HG03354 (cell line): ENCODE data around the gene CCDC175.
A peak's percentile ranks its signal among the peaks of the same experiment; 100 is the strongest.

ENCODE experiments used
- ATAC-seq: cut with Tn5 transposase; IDR thresholded peaks from one replicate; pipeline ENCODE4 v1.9.1; 2021; ENCODE audit warnings: mild to moderate bottlenecking; ENCODE audit not compliant: unreplicated experiment, poor library complexity, severe bottlenecking

CCDC175 gene

DNA sequence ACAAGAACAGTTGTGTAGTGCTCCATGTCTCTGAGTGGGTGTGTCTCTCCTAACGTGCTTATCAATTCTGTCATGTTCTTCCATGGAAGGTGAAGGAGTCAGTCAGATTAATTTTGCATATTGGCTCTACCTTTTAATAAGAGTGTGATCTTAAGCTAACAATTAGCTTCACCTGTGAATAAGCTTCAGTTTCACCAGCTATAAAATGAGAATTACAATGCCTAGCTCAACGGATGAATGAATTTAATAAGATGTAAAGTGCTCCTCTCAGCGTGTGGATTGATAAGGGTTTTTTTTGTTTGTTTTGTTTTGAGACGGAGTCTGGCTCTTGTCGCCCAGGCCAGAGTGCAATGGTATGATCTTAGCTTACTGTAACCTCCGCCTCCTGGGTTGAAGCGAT, 32.7 kb downstream of the CCDC175 start:
- ATAC-seq = no peak

DNA sequence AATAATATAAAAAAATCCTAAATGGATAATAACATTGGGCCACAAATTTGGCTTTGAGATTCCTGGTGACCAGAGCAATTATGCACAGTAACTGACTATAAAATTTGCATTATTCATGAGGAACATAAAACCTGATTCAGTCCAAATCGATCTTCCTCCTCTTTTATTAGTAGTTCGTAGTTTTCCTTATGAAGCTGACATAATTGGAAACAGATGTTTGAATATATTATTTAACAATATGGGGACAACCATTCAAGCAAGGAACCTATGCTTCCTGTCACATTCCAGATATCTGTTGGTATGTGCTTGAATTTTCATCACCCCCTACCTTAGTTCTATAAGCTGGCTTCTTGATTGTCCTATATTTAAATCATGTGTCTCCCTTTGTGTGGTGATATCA, 34.9 kb downstream of the CCDC175 start:
- ATAC-seq = no peak

DNA sequence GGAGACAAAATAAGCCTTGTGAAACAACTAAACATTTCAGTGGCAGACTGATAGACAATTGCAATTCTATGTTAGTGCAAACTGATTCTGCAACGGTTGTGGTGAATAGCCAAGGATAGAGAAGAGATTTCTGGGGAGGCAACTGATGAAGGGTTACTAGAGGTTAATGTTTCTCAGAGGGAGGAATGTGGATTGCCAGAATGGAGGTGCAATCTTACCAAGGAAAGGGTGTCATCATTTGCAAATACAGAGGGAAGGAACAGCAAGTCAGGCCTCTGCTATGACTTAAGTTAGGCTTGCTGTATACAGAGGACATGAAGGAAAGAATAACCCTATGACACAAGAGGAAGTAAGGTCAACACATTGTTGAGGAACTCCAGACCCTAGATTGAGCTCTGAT, 35.8 kb downstream of the CCDC175 start:
- no peak for ATAC-seq

DNA sequence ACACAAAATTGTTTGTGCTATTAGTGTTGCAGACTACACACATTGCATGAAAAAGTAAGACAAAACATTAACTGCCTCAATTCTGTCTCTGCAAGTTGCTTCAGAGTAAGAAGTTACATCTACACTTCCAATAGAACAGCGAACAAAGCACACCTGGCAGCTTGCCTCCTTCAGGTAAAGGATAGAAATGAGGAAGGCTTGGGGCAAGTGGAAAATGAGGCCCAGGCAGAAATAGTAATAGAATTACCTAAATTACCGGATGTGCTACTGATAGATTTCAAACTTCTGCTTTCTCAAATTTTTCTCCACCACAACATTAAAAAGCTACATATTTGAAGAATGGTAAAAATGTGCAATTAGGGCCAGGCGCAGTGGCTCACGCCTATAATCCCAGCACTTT, 37.7 kb downstream of the CCDC175 start:
- no peak for ATAC-seq

DNA sequence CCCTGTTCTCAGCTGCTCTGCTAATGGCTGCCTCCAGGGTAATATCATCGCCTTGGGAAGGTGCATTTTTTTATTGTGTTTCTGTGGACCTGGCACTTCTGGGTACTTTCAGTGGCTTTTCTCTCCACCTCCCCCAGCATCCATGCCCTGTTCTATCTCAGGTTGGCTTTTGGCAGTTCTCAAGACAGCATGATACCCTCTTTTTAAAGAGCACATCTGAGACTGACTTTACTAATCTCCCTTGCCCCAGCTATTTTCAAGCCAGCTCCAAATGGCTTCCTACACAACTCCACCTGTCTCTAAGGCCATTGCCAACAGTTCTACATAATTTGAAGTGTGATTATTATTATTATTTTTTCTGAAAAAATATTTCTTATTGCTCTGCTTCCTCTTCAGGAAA, 39.1 kb downstream of the CCDC175 start:
- ATAC-seq = no peak

DNA sequence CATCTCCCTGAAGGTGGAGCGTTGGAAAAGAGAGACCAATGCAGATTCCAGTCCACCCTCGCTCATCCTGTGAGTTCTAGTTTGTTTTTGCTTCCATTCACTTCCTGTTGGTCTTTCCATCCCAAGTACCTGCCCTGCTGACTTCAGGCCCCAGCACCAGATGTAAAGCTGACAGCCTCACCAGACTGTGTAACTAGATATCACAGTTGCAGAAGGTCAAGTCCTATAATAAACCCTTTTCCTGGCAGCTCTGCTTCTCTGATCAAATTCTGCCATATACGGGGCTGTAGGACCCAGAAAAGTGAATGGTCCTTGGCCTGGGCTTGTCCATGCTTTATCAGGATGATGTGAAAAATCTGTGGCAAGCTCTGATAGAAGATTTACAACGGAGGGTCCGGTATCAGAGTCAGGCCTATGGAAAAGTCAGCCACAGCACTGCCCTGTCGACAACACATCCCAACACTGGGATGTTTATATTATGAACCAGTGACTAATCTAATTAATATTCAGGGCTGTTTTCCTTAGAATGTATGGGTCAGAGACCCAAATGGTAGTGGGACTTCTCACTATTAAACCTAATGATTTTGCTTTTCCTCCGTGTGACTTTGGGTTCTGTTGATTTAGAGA, 42.1 kb downstream of the CCDC175 start:
- ATAC-seq = no peak

- no peak for ATAC-seq
Measured at GRCh38 chr14:59532419-59532818, 44.2 kb downstream of the CCDC175 start.

DNA sequence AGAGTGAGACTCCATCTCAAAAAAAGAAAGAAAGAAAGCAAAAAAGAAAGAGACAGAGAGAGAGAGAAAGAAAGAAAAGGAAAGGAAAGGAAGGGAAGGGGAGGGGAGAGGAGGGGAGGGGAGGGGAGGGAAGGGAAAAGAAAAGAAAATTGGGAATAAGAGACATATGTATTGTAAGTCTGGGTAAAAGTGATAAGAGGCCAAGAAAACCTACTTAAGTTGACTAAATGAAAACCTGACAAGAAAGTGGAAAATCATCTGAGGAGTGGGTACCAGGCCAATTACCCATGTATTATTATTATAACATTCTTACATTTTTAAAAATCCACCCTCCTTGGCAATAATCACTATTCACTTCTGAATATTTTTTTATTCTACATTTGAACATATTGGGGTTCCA, 46.3 kb downstream of the CCDC175 start:
- no peak for ATAC-seq

GRCh38 chr14:59529189-59529588, 47.4 kb downstream of the CCDC175 start:
- ATAC-seq = no peak

GRCh38 chr14:59520224-59520623, 56.4 kb downstream of the CCDC175 start:
- no peak for ATAC-seq

DNA sequence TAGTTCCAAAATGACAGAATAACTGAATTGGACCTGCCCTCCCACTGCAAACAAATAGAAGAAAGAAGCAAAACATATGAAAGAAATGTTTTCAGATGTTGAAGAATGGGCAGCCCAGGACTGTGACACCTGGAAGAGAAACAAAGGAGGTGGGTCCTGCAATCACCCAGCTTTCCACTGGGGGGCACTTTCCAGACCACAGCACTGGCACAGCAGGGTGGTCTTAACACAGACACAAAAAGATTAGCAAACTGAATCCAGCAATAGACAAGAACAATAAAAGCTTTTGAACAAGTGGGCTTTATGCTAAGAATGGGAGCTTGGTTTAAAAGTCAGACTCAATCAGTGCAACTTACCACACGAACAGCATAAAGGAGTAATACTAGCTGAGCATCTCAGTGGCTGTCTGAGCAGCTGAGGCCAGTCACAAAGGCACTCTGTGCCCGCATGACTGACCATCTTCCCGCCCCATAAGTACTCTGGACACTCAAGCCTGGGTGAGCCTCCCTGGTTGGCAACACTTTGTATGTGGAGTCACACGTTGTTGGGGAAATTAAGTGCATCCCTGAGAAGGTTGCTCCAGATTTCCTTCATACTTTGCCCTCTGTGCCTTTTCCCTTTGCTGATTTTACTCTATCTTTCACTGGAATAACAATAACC, 64.6 kb downstream of the CCDC175 start:
- no peak for ATAC-seq

DNA sequence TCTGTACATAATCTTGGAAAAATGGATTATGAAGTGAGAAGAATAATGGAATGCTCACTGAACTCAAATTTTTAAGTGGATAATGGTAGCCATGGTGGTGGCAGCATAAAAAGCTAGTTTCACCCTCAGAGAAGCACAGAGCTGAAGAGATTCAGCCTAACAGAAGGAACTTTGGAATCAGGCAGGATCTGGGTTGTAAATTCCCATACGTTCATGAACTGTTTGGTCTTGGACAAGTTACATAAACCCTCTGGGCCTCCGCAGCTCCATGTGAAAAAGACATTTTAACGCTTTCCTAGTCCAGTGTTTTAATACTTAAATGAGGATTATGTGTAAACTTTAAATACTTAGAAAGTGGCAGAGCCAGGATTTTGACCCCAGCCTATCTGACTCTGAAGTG, 65.6 kb downstream of the CCDC175 start:
- ATAC-seq = no peak

GRCh38 chr14:59510001-59510400, 66.6 kb downstream of the CCDC175 start:
- ATAC-seq = no peak

DNA sequence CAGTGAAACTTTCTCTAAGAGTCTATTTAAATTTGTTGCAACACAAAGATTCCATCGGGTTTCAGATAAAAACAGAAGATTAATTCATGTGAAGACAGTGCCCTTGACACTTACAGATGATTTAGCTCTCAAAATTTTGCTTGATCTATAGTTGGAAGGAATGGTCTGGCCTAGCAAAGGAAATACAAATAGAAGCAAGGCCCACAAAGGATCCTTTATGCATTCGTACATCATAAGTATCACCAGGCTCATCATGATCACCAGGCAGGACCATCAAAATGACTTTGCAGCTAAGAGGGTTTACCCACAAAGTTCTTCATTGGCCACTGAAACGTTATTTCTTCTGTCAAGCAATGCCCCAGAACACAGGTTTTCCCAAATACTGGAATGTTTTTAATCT, 67.5 kb downstream of the CCDC175 start:
- ATAC-seq = no peak

DNA sequence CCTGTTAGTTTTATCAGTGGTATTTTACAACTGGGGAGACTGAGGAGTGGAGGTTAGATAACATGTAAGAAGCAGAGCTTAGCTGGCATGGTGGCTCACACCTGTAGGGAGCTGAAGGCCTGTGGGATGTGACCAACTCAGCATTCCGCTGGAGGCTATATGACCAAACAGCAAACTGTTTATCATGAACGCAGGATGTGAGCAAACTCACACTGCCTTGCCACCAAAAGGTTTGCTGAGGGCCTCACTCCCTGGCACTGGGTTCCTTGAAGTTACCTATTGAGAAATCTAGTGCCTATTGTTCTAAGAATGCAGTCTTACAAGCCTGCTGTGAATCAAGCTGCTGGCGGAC, 68.9 kb downstream of the CCDC175 start:
- no peak for ATAC-seq

GRCh38 chr14:59507063-59507751, 69.4 kb downstream of the CCDC175 start:
- ATAC-seq = peak; percentile 90

- ATAC-seq = no peak
Measured at GRCh38 chr14:59503256-59503655, 73.4 kb downstream of the CCDC175 start.

DNA sequence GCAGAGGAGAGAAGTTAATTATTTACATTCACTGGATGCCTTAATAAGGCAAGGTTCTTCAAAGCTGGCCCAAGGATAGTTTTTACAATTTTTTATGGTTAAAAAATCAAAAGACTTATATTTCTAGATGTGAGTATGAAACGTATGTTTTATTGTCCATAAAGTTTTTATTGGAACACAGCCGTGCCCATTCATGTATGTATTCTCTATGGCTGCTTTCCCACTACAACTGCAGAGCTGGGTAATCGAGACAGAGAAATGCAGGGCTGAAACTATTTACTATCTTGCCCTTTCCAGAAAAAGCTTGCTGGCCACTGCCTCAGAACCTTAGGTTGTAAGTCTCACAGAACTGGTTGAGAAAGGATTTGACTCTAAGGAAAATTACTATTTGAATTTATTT, 75.9 kb downstream of the CCDC175 start:
- no peak for ATAC-seq

DNA sequence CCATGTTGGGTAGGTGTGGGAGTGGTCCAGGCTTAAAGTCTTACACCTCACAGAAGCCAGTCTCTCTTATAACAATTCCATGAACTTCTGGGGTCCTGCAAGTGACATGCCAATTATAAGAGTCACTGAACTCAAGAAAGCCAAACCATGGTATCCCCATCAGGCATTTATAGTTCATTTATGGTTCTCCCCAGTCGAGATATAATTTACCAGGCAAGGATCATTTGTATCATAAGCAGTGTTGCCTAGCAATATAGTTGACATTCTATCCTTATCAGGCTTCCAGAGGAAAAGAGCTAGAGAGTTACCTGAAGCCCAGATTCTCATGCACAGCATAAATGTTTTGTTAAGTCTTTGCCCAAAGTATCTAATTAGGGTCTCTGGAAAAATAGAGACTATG, 84.2 kb downstream of the CCDC175 start:
- ATAC-seq = no peak

DNA sequence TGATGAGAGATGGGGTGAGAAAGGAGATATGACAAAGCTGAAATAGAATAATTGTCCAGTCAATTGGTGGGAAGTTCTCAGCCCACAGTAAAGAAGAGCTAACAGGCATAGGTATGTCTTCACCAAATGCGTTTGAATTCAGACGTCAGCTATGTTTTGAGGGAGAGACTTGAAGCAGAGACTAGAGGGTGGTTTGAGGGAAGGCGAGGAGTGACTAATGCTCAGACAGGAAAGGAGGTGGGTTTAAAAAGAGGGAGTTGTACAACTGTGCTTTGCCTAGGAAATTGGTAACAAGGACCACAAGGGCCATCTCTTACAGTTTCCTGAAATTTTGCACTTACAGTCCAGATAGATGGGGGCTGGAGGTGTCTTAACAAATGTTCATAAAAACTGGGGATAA, 85.9 kb downstream of the CCDC175 start:
- ATAC-seq = no peak

GRCh38 chr14:59484639-59485175, 91.9 kb downstream of the CCDC175 start:
- ATAC-seq = peak; percentile 54
